Nucleus accumbens (tissue), 56 donors: ENCODE measurements around the gene S100A12.
A peak's percentile ranks its signal among the peaks of the same experiment; 100 is the strongest.

Source experiments
- DNase-seq, 56 donors: peaks; one replicate each; lab custom pipeline; 2025; lab: John Stamatoyannopoulos, UW

S100A12 gene

DNA sequence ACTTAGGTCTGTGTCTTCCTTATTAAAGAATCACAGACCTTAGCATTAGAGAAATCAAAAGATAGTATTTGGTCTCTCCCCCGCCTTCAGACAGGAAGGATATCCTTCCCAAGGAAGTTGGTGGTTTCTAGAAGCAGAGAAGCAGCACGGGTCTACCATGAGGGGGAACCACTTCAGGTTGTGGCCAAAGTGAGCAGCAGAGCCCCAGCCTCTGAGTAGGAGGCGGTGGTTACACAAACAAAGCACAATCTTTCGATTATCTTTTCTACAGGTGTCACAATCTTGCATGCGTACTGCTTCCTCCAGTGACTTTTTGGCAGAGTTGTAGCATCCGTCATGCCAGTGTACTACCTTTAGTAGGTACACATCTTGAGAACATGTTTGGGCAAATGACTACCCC lies 35.6 kb downstream of the S100A12 start:
- DNase-seq = no peak

DNA sequence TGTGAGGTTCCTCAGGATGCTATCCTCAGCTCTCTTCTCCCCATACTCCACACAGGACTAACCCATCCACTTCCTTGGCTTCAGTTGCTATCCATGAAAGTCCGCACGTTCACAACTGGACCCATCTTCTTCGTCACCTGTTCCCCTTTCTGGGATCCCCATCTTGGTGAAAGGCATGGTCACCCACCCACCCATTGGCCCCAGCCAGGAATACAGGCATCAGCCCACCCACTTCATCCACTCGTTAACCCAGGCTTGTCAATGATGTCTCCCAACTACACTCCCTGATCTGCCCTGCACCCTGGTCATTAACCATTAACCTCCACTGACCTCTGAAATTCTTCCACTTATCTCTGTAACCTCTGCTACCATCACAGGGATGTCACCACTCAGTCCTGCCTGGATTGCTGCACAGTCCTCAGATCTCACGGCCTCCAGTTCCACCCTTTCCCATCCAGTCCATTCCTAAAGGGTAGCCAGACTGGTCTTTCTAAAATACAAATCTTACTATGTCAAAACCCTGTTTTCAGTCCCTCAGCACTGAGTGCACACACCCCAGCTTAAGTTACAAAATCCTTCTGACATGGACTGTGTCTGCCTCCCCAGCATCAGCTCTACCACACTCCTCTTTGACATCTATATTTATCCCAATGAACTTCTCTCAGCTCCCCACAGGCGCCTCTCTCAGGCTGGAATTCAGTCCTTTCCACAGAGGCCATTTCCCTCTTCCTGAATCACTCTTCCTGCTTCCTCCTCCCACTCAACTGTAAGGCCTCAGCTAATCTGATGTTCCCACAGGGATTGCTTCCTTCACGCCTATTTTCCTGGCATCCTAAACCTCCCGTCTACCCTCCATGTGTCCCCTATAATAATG lies 37.2 kb downstream of the S100A12 start:
- DNase-seq = no peak

DNA sequence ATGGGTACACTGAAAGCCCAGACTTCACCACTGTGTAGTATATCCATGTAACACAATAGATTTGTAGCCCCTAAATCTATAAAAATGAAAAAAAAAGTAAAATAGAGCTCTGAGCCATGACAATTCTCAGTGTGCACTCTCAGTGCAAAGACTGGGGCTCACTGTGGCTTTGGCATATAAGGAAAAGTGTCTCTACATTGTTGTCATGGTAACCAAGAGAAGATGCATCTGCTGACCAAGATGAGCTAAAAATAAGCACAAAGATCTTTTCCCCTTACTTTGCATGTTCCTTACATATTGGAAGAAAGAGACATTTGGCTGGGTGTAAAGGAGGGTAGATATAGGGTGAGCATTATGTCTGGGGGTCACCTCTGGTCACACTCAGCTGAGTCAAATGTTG lies 38.8 kb downstream of the S100A12 start:
- peak in 1 of 56 donors; percentile 10 for DNase-seq

DNA sequence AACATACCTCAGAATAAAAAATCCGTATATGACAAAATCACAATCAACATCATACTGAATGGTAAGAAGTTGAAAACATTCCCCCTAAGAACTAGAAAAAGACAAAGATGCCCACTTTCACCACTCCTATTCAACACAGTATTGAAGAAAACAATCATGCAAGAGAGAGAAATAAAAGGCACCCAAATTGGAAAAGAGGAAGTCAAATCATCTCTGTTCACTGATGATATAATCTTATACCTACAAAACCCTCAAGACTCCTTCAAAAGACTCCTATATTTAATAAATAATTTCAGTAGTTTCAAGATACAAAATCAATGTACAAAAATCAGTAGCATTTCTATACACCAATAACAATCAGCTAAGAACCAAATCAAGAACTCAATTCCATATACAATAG lies 41.5 kb downstream of the S100A12 start:
- DNase-seq = no peak

DNA sequence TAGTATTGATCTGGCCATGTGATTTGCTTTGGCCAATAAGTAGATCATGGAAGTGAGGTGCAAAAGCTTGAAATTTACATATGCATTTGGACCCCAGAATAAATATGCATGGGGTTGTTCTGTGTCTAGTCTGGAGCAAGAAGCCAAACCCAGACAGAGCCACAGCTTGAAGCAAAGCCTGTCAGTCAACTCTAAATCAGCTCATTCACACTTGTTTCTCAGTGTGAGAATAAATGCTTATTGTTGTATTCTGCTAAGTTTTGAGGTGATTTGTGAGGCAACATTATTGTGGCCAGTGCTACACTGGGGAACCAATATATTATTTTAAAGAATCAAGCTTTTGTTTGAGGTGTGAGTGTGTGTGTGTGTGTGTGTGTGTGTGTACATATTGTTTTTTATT lies 50.5 kb downstream of the S100A12 start:
- DNase-seq = peak in 4 of 56 donors; percentile 2 to 7 (median 3)
